Testis (tissue), 3 donors: Measurements from ENCODE around the gene TNS1. TPM values are rescaled to one million over a fixed set of nuclear protein-coding genes. Genes with fewer than 3 reads are reported as not detected.

Experiments used
- DNase-seq: peaks from one replicate; pipeline ENCODE4 v3.0.0-alpha.2; 2019
- H3K27ac ChIP-seq, 2 donors: fragments of 200-600 bp; sonication (generic); one replicate each; pipeline ENCODE4 v1.5.1; 2019
- H3K27me3 ChIP-seq: fragments of 200-600 bp; sonication (generic); one replicate; pipeline ENCODE4 v1.5.1; 2019
- H3K36me3 ChIP-seq: fragments of 200-600 bp; sonication (generic); one replicate; pipeline ENCODE4 v1.5.1; 2017; ENCODE audit warnings: low read depth; ENCODE audit errors: missing control alignments
- H3K4me1 ChIP-seq: fragments of 200-600 bp; sonication (generic); one replicate; pipeline ENCODE4 v1.5.1; 2019
- H3K4me3 ChIP-seq, 2 donors: fragments of 200-600 bp; sonication (generic); one replicate each; pipeline ENCODE4 v1.5.1; 2017 to 2019
- H3K9me3 ChIP-seq: fragments of 200-600 bp; sonication (generic); one replicate; pipeline ENCODE4 v1.5.1; 2017
- CTCF ChIP-seq, 3 experiments: fragments of 450-650 bp in 2 of 3; fragments of 200-600 bp in 1 of 3; sonication (generic) in 1 of 3; IDR thresholded peaks; one replicate each; pipeline ENCODE4 v1.5.1; 2016 to 2019; ENCODE audit warnings: antibody characterized with exemption in 3 of 3, mild to moderate bottlenecking in 2 of 3, moderate library complexity in 1 of 3
- POLR2A ChIP-seq: fragments of 450-650 bp; IDR thresholded peaks from one replicate; pipeline ENCODE4 v1.6.1; 2017; ENCODE audit warnings: antibody characterized with exemption, mild to moderate bottlenecking, moderate library complexity
- WGBS, 2 donors: methylation state at CpG; one replicate each; pipeline ENCODE4 v1.1.5; 2018; 5-methylcytosine and 5-hydroxymethylcytosine counted together
- intact Hi-C: fragments of 100-400 bp; cut with DNase I; formaldehyde crosslinking; loops from one replicate; pipeline ENCODE4 v1.15.1; 2023; ENCODE audit warnings: low total_unique reads
- polyA plus RNA-seq: library from polyadenylated mRNA; stranded (reverse); fragments of 350-450 nt; fragmentation: Illumina TruSeq; extraction: RNeasy Lipid Tissue Mini Kit (QIAGEN cat#74804); gene quantifications from one replicate; pipeline ENCODE4 v1.2.3, GENCODE V29; 2014; ENCODE audit warnings: low read depth, low replicate concordance; ENCODE audit not compliant: insufficient read depth
- total RNA-seq, 2 donors: library from RNA; depleted of rRNA; stranded (reverse); fragments of >200 nt; gene quantifications; one replicate each; pipeline ENCODE4 v1.2.3, GENCODE V29; 2016

TNS1 gene
- total and polyA plus RNA-seq, 3 donors from 2014 or later = 75.9 to 256 (median 227) TPM

- no peaks in the 10 kb centered on the region for H3K36me3 ChIP-seq
- intact Hi-C loops = no loop called here
Observed at GRCh38 chr2:217836901-217837491, 165.8 kb downstream of the TNS1 start.

DNA sequence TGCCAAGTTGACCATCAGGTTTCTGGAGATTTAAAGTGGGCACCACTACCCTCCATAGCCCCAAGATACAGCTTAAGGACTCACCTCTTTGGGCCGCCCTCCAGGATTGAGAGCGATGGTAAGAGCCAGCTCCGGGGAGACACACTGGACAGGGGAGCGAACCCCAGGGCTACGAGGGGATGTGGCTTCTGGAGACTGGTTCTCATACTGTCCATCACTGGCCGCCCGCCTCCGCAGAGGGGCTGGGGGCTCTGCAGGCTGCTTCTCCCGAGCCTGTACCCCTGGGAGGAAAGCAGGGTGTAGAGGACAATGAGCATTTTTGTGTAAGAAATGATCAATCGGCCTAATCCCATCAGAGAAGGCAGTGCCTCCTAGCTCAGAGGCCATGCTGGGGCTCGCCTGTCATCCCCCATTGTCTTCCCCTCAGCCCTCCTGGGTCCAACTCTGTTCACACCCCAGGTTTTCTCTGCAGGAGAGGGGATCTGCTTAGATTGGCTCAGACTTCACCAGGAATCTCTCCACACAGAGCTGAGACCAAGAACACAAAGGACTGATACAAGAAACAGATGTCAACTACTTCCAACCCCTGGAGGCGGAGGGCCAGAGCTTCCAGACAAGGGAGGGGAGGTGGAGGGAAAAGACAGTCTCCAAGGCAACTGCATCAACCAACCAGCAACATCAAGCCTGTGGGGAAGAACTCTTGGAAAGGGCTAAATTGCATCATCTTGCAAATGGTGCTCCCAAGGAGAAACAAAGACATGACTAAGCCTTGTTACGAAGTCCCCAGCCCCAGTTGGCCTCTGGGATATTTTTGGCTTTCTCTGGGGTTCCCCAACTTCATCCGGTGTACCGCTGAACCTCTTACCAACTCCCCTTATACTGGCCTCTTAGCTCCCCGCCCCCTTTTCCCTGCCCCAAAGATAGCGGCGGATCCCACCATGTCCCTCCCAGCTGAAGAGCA, 166.6 kb downstream of the TNS1 start:
- DNase-seq = no peak
- intact Hi-C loops = no loop called here

More at GRCh38 chr2:217836901-217837491, 165.8 kb downstream of the TNS1 start:
- TF ChIP-seq CTCF (IDR thresholded peaks at IDR 0.05) = no peak
- no peak for TF ChIP-seq POLR2A
- DNase-seq = peak; percentile 39
- WGBS, 2 donors = 59 to 66% methylated on average over 5 to 9 of the region's 9 CpGs
- H3K27me3 ChIP-seq = no peaks in the 10 kb centered on the region
- no peak overlapping the region for H3K4me3 ChIP-seq
- peak overlapping the region in 1 of 2 donors; percentile 24 for H3K27ac ChIP-seq
- H3K9me3 ChIP-seq = no peaks in the 10 kb centered on the region
- peaks cover 11% of the 10 kb centered on the region for H3K4me1 ChIP-seq

GRCh38 chr2:217834744-217835513, 167.9 kb downstream of the TNS1 start:
- Histone ChIP-seq H3K36me3 (no peaks in the 10 kb centered on the region), H3K9me3 (no peaks in the 10 kb centered on the region), H3K4me1 (peaks cover 11% of the 10 kb centered on the region), H3K27me3 (no peaks in the 10 kb centered on the region), H3K27ac (peak overlapping the region in 1 of 2 donors; percentile 7), H3K4me3 (no peak overlapping the region)
- DNase-seq = no peak
- intact Hi-C loops = no loop called here
- WGBS, 2 donors = 91 to 92% methylated on average over 11 of the region's 11 CpGs
- TF ChIP-seq POLR2A (no peak), CTCF (IDR thresholded peaks at IDR 0.05) (no peak)

More for the DNA sequence above, 166.6 kb downstream of the TNS1 start:
- peaks cover 7% of the 10 kb centered on the region for H3K4me1 ChIP-seq
- peak overlapping the region in 1 of 2 donors; percentile 24 for H3K27ac ChIP-seq
- no peak for TF ChIP-seq CTCF (IDR thresholded peaks at IDR 0.05)
- TF ChIP-seq POLR2A = no peak
- H3K9me3 ChIP-seq = no peaks in the 10 kb centered on the region
- H3K4me3 ChIP-seq = no peak overlapping the region
- no peaks in the 10 kb centered on the region for H3K36me3 ChIP-seq
- H3K27me3 ChIP-seq = no peaks in the 10 kb centered on the region
- WGBS, 2 donors = 79 to 82% methylated on average over 9 to 18 of the region's 18 CpGs

- WGBS, 2 donors = 74 to 76% methylated on average over 3 of the region's 3 CpGs
- Histone ChIP-seq H3K4me1 (peaks cover 17% of the 10 kb centered on the region), H3K36me3 (no peaks in the 10 kb centered on the region)
Observed at GRCh38 chr2:217834057-217834620, 168.7 kb downstream of the TNS1 start.

More at GRCh38 chr2:217834057-217834620, 168.7 kb downstream of the TNS1 start:
- no peak for DNase-seq
- no peak for TF ChIP-seq CTCF (IDR thresholded peaks at IDR 0.05)
- TF ChIP-seq POLR2A = no peak
- Histone ChIP-seq H3K9me3 (no peaks in the 10 kb centered on the region), H3K27ac (peak overlapping the region in 1 of 2 donors; percentile 7), H3K27me3 (no peaks in the 10 kb centered on the region), H3K4me3 (no peak overlapping the region)
- intact Hi-C loops = no loop called here
